ENCODE data around the gene FLII. TPM values are rescaled to one million over a fixed set of nuclear protein-coding genes. Genes with fewer than 3 reads are reported as not detected.

The FLII gene
- total and polyA plus RNA-seq, 2 experiments from 2014 or later: 175 to 373 TPM

GRCh38 chr17:18208092-18208491 lies 50.4 kb downstream of the FLII start (continued):
- TF ChIP-seq ZNF462 (CRISPR knock-in tag; IDR thresholded peaks at IDR 0.05) (no peak), CREB1 (CRISPR knock-in tag; IDR thresholded peaks at IDR 0.05; ENCODE audit: low read depth) (no peak), ETS1 (IDR thresholded peaks at IDR 0.05) (no peak), NANOG (IDR thresholded peaks at IDR 0.05; ENCODE audit: borderline replicate concordance) (no peak), EZH2phosphoT487 (IDR thresholded peaks at IDR 0.05; ENCODE audit: unreplicated experiment) (no peak), JUNB (IDR thresholded peaks at IDR 0.05; ENCODE audit: unreplicated experiment) (no peak), POLR2AphosphoS5 (IDR thresholded peaks at IDR 0.05; ENCODE audit: low read depth) (no peak), REST (IDR thresholded peaks at IDR 0.05; ENCODE audit: unreplicated experiment) (no peak)
